ENCODE results near the gene RGS3.

DNA sequence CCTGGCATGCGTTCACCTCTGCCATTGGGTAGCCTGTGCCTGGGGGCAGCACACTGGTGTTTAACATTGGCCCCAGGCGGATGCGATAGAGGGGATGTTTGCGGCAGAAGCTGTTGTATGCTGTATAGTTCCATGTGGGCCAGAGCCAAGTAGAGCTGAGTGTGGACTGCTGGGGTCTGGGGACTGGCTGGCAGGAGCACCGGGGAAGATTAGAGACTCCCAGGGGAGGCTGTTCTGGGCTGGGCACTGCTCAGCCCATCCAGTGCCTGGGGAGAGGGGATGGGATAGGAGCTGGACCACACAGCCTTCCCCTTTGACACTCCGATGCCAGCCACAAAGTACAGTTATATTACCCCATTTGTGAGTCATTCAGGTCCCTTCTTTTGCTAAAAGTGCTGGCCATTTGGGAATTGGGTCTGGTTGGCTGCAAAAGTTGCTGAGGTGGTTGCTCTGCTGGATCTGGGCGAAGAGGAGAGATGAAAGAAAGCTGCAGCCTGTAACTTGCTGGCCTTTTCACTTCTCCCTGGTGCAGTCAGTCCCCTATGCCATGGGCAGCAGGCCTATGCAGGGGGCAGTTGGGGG is 73.8 kb downstream of the RGS3 start:
- TF ChIP-seq CTCF (IDR thresholded peaks at IDR 0.05 in 8 of 11, conservative IDR thresholded peaks at IDR 0.05 in 3 of 11), result no peak
- no peak for TF ChIP-seq POLR2AphosphoS5 (IDR thresholded peaks at IDR 0.05)
